KMS-11 (cell line): ENCODE data around the gene AADACL4.

ENCODE experiments used
- H2AFZ ChIP-seq: fragments of 200-600 bp; sonication (generic); 2 replicates; pipeline ENCODE4 v1.6.1; 2016; ENCODE audit warnings: antibody characterized with exemption, mixed run types, low read depth
- H3K27ac ChIP-seq: fragments of 200-600 bp; sonication (generic); 2 replicates; pipeline ENCODE4 v1.6.1; 2016; ENCODE audit warnings: mild to moderate bottlenecking, mixed run types
- H3K27me3 ChIP-seq: fragments of 200-600 bp; sonication (generic); 2 replicates; pipeline ENCODE4 v1.6.1; 2017; ENCODE audit warnings: mild to moderate bottlenecking, low read depth, mixed run types, moderate library complexity; ENCODE audit not compliant: insufficient read depth
- H3K36me3 ChIP-seq: fragments of 200-600 bp; sonication (generic); 2 replicates; pipeline ENCODE4 v1.6.1; 2017; ENCODE audit warnings: mild to moderate bottlenecking, mixed run types; ENCODE audit not compliant: insufficient read depth
- H3K4me1 ChIP-seq: fragments of 200-600 bp; sonication (generic); 2 replicates; pipeline ENCODE4 v1.6.1; 2016; ENCODE audit warnings: mild to moderate bottlenecking, low read depth, mixed run types; ENCODE audit not compliant: poor library complexity, severe bottlenecking
- H3K4me2 ChIP-seq: fragments of 200-600 bp; sonication (generic); 2 replicates; pipeline ENCODE4 v1.7.0; 2016; ENCODE audit warnings: mild to moderate bottlenecking, mixed run types
- H3K4me3 ChIP-seq: fragments of 200-600 bp; sonication (generic); IDR thresholded peaks from 2 replicates; pipeline ENCODE4 v1.6.1; 2017; ENCODE audit warnings: low read depth, low read length, mixed read lengths; ENCODE audit not compliant: insufficient read depth
- H3K79me2 ChIP-seq: fragments of 200-600 bp; sonication (generic); 2 replicates; pipeline ENCODE4 v1.6.1; 2016; ENCODE audit warnings: low read depth, mixed run types; ENCODE audit not compliant: insufficient read depth
- H3K9ac ChIP-seq: fragments of 200-600 bp; sonication (generic); 2 replicates; pipeline ENCODE4 v1.6.1; 2016; ENCODE audit warnings: mild to moderate bottlenecking, mixed run types
- H4K20me1 ChIP-seq: fragments of 200-600 bp; sonication (generic); 2 replicates; pipeline ENCODE4 v1.6.1; 2016; ENCODE audit warnings: mild to moderate bottlenecking, mixed run types; ENCODE audit not compliant: insufficient read depth
- CTCF ChIP-seq: fragments of 200-600 bp; sonication (generic); conservative IDR thresholded peaks from 2 replicates; pipeline ENCODE4 v1.6.1; 2017; ENCODE audit warnings: low read depth, mild to moderate bottlenecking, antibody characterized with exemption, low read length, moderate library complexity, mixed read lengths

The AADACL4 gene

GRCh38 chr1:12618965-12619791 is 24.7 kb upstream of the AADACL4 start:
- Histone ChIP-seq H3K27ac (no peak overlapping the region), H2AFZ (peak overlapping the region; percentile 54; the same call in 1 of the 2 replicates), H3K4me3 (no peak overlapping the region), H3K36me3 (no peaks in the 10 kb centered on the region), H3K9ac (no peak overlapping the region), H4K20me1 (no peaks in the 10 kb centered on the region), H3K27me3 (peaks cover 15% of the 10 kb centered on the region), H3K4me1 (peaks cover 18% of the 10 kb centered on the region), H3K4me2 (peak overlapping the region; percentile 38; the same call in 1 of the 2 replicates), H3K79me2 (no peaks in the 10 kb centered on the region)
- TF ChIP-seq CTCF = no peak

GRCh38 chr1:12619792-12620487 is 23.9 kb upstream of the AADACL4 start:
- Histone ChIP-seq H3K4me3 (no peak overlapping the region), H3K36me3 (no peaks in the 10 kb centered on the region), H3K79me2 (no peaks in the 10 kb centered on the region), H3K27ac (no peak overlapping the region), H2AFZ (no peak overlapping the region), H3K27me3 (peaks cover 15% of the 10 kb centered on the region), H3K9ac (no peak overlapping the region), H4K20me1 (no peaks in the 10 kb centered on the region), H3K4me1 (peaks cover 18% of the 10 kb centered on the region), H3K4me2 (peak overlapping the region; percentile 38; the same call in 1 of the 2 replicates)
- TF ChIP-seq CTCF = peak; percentile 88

GRCh38 chr1:12620488-12620865 is 23.4 kb upstream of the AADACL4 start:
- Histone ChIP-seq H3K36me3 (no peaks in the 10 kb centered on the region), H3K4me2 (peak overlapping the region; percentile 22; the same call in 1 of the 2 replicates), H3K27me3 (peaks cover 15% of the 10 kb centered on the region), H4K20me1 (no peaks in the 10 kb centered on the region), H3K4me1 (peaks cover 18% of the 10 kb centered on the region), H3K4me3 (no peak overlapping the region), H3K9ac (no peak overlapping the region), H3K27ac (no peak overlapping the region), H3K79me2 (no peaks in the 10 kb centered on the region), H2AFZ (no peak overlapping the region)
- no peak for TF ChIP-seq CTCF

- peaks cover 18% of the 10 kb centered on the region for H3K4me1 ChIP-seq
- no peak overlapping the region for H3K4me3 ChIP-seq
- no peaks in the 10 kb centered on the region for H3K79me2 ChIP-seq
- no peak for TF ChIP-seq CTCF
- no peaks in the 10 kb centered on the region for H4K20me1 ChIP-seq
- H3K36me3 ChIP-seq = no peaks in the 10 kb centered on the region
- no peak overlapping the region for H3K4me2 ChIP-seq
- H3K9ac ChIP-seq = no peak overlapping the region
- H2AFZ ChIP-seq = no peak overlapping the region
- no peak overlapping the region for H3K27ac ChIP-seq
- peaks cover 15% of the 10 kb centered on the region for H3K27me3 ChIP-seq
These were observed 23.0 kb upstream of the AADACL4 start for GRCh38 chr1:12620931-12621330.
